GM12873 (cell line): ENCODE data around the gene CCP110.

Experiments
- TF ChIP-seq, protein P1 (sequence below): IDR thresholded peaks from 2 replicates; pipeline ENCODE4 v1.5.1; 2012; ENCODE audit warnings: low read depth, mild to moderate bottlenecking, moderate library complexity, low read length, control low read depth; ENCODE audit not compliant: insufficient read depth; ENCODE audit errors: missing control alignments

CCP110 gene

DNA sequence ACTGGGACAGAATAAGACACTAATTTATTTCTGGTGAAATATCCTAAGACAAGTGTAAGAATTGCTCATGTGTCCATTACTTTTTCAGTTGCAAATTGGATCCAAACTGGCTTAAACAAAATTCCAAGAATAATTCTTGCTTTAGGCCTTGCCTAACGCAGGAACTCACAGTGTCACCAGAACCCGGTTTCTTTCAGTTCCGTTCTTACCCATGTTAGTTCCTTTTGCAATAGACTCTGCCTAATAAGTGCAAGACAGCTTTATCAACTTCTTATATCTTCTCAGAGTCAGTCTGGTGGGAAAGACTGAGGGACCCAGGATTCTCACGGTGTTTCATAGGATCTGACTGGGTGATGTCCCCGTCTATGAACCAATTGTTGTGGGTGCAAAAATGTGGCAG lies 26.6 kb upstream of the CCP110 start:
- TF ChIP-seq, protein P1, sequence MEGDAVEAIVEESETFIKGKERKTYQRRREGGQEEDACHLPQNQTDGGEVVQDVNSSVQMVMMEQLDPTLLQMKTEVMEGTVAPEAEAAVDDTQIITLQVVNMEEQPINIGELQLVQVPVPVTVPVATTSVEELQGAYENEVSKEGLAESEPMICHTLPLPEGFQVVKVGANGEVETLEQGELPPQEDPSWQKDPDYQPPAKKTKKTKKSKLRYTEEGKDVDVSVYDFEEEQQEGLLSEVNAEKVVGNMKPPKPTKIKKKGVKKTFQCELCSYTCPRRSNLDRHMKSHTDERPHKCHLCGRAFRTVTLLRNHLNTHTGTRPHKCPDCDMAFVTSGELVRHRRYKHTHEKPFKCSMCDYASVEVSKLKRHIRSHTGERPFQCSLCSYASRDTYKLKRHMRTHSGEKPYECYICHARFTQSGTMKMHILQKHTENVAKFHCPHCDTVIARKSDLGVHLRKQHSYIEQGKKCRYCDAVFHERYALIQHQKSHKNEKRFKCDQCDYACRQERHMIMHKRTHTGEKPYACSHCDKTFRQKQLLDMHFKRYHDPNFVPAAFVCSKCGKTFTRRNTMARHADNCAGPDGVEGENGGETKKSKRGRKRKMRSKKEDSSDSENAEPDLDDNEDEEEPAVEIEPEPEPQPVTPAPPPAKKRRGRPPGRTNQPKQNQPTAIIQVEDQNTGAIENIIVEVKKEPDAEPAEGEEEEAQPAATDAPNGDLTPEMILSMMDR: no peak

DNA sequence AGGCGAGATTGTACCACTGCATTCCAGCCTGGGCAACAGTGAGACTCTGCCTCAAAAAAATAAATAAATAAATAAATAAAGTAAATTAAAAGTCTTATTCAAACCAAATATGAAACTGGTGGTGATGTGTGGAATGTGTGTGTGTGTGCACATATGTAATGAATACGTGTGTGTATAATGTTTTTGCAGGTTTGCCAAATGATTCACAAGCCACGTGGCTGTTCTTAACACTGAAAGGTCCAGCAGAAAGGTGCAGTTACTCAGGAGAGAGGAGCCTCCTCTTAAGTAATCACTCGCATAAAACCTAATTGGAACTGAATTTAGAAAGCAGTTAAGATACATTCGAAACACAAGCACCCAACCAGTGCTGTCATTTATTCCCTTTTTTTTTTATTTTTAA lies 24.7 kb upstream of the CCP110 start:
- TF ChIP-seq, protein P1: no peak

DNA sequence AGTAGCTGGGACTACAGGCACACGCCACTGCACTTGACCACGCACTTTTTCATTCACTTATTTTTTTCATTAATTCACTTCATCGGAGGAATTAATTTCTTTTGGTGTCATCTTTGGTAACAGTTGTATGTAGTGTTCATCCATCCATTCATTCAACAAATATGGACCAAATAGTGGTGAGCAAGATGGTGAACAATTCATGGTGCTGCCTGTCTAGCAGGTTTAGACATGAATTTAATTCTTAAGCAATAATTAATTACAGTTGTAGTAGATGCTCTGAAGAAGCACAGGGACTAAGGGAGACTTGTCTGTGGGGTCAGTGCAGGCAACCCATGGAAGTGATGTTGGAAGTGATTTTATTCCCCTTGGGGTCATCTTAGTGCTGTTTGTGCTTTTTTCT lies 24.3 kb upstream of the CCP110 start:
- TF ChIP-seq, protein P1: no peak

DNA sequence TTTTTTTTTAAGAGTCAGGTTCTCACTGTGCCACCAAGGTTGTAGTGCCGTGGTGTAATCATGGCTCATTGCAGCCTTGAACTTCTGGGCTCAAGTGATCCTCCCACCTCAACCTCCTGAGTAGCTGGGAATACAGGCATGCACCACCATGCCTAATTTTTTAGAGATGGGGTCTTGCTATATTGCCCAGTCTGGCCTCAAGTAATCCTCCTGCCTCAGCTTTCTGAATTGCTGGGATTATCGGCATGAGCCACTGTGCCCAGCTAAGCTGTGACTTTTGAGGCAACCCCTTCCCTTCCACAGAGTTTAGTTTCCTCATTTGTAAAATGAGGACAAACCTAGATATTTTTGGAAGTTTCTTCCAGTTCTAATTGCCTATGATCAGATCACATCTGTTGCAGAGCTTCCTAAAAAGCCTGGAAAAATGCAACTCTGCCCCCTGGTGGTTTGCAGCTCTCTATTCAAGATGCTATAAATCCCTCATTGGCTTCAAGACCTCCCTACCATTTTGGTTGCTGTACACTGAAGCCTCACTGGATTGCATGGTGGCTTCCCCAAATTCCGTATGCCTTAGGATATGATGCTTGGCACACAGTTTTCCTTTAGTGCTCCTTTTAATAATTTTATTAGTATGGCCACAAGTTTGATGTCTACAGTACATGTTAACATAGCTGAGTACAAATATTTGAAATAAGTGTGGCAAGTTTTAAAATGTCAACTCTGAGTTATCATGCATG lies 21.2 kb upstream of the CCP110 start:
- TF ChIP-seq, protein P1: peak; percentile 77

DNA sequence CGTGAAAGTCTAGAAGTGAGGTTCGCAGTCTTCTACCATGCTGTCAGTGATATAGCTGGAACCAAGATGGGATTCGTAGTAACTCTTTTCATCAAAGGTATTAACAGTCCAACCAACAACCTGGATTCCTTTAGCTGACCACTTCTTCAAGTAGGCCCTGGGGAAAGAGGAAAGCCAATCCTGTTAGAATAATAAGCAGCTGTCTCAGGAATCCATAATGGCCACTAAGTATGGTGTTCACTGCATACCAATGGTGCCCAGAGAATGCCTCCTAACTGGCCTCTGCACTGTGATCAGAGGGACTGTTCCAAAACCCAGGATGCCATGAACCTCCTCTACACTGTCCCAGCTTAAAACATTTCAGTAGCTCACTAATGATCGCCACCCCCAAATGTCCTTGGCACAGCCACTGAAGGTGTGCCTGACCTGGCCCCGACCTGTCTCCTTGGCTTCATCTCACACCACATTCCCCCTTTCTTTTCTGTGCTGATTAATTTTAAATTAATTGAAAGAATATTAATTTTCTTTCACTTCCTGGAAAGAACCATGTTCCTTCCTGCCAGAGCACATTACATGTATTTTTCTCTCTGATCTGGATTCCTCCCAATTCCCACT lies 20.2 kb upstream of the CCP110 start:
- TF ChIP-seq, protein P1: no peak

DNA sequence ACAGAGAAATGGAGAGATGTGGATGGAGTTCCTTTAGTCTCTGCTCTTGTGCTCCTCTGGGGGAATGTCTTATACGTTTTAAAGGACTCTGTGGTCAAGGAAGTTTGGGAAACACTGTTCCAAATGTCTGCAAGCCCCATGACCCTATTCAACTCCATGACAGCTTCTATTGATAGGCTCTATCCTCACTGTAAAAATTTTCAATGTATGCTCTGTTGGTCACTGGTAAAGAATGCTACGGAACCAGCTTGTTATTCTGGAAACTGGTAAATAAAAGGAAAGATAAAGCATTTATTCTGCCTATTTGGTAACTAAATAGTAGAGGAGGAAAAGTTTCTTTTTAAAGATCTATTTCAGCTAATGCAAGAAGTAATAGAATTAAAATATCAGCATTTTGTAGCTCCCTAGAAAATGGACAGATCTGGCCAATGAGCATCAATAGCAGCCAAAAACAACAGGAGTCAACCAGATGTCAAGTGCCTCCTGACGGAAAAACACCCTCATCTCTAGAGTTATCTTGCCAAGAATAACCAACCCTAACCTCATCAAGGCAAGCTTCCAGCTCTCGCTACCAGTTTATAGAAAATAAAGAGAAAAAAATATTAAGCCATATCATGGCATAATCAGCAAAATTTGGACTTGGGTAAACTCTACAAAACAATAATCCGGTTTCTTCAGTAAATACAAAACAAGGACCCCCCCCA lies 18.0 kb upstream of the CCP110 start:
- TF ChIP-seq, protein P1: no peak

DNA sequence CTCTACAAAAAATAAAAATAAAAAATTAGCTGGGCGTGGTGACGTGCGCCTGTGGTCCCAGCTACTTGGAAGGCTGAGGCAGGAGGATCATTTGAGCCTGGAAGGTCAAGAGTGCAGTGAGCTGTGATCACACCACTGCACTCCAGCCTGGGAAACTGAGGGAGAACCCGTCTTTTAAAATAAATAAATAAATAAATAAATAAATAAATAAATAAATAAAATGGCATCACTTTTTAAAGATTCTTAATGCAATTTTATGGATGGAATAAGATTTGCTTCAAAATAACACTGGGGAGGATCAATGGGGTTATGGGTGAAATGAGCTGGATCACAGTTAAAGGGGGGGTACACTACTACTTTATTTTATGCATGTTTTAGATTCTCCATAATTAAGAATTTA lies 16.8 kb upstream of the CCP110 start:
- TF ChIP-seq, protein P1: no peak
